Measurements from ENCODE around the gene CCNL2. TPM values are rescaled to one million over a fixed set of nuclear protein-coding genes. Genes with fewer than 3 reads are reported as not detected.
A peak's percentile ranks its signal among the peaks of the same experiment; 100 is the strongest.
"Not testable (repeated sequence)": the region's sequence is repeated elsewhere in the genome, so short reads cannot be mapped to it uniquely, and the experiment has no call there.

The CCNL2 gene
- total RNA-seq, 1 experiment from 2014 or later, result 79.0 TPM

DNA sequence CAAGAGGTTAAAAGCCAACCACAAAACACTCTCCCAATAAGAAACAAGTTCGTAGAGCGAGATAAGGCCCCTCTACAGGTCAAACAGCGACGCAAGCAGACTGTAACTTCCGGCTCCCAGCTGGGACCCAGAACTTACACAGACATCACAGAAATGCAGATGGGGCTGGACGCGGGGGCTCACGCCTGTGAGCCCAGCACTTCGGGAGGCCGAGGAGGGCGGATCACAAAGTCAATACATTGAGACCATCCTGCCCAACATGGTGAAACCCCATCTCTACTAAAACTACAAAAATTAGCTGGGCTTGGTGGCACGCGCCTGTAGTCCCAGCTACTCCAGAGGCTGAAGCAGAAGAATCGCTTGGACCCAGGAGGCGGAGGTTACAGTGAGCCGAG lies 11.1 kb downstream of the CCNL2 start:
- no peak for DNase-seq (ENCODE audit: low read depth in 1 of 2, low spot score in 2 of 2)
- H3K9me3 ChIP-seq (replicated peaks), result no peaks in the 10 kb centered on the region
- H3K4me1 ChIP-seq (replicated peaks), result no peaks in the 10 kb centered on the region
- no peak overlapping the region for H3K27ac ChIP-seq
- no peak overlapping the region for H3K4me3 ChIP-seq
- peaks cover 84% of the 10 kb centered on the region for H3K36me3 ChIP-seq
- H3K27me3 ChIP-seq (replicated peaks), result no peaks in the 10 kb centered on the region

DNA sequence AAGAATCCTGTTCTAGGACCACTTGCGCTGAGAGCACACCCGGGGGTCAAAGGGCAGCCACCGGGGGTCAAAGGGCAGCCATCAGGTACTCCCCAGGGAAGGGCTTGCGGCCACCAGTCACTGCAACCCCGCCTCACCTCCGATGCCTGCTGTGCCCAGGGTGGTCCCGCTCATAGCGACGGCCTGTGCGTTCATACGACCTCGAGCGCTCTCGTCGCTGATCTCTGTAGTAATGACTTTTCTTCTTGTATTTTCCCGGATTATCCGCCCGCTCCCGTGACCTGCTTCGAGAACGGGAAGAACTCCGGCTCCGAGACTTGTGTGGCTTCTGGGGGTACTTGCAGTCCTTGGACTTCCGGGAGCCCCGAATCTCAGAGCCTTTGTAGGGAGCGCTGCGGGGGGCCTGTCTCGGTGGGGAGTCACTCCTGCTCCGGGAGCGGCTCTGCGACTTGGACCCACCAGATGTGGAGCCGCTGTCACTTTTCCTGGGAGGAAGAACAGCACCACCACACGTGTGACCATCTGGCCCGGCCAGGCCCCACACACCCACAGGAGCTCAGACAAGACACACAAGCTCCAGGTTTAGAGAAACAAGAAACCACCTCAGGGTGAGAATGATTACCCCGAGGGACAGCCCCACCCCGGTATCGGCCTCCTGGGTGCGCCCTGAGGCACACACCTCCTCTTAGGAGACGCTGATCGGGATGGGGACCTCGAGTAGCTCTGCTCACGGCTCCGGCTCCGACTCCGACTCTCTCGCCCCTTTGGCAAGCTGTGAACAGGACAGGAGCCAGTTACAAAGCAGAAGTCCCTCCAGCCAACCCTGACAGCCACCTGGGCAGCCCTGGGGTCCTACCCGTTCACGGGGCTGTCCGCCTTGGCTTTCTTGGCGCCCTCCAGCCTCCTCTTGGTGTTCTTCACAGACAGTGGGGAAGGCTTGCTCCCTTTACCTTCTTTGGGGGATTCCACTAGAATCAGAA lies 11.7 kb downstream of the CCNL2 start:
- Histone ChIP-seq H3K36me3 (peaks cover 77% of the 10 kb centered on the region), H3K27me3 (replicated peaks) (no peaks in the 10 kb centered on the region), H3K9me3 (replicated peaks) (no peaks in the 10 kb centered on the region), H3K4me1 (replicated peaks) (no peaks in the 10 kb centered on the region), H3K4me3 (no peak overlapping the region), H3K27ac (no peak overlapping the region)
- DNase-seq (ENCODE audit: low read depth in 1 of 2, low spot score in 2 of 2), result no peak

DNA sequence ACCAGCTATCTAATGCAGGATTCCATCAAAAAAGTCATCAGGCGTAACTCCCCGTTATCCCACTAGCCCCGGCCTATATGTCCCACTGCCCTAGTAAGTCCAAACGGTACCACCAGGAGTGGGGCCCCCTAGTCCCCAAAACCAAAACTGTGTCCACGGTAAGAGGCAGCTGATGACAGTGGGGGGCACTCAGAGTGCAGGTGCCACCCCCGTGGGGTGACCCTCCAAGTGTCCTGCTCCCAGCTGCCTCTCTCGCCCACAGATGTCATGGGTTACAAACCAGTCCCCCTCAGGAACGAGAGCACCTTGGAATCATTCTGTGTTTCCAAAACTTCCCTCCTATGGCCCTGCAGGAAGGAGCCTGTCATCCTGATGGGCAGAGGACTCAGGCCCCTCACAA lies 13.2 kb downstream of the CCNL2 start:
- no peak for DNase-seq (ENCODE audit: low read depth in 1 of 2, low spot score in 2 of 2)
- peaks cover 71% of the 10 kb centered on the region for H3K36me3 ChIP-seq
- H3K27ac ChIP-seq, result no peak overlapping the region
- H3K27me3 ChIP-seq (replicated peaks), result no peaks in the 10 kb centered on the region
- no peaks in the 10 kb centered on the region for H3K9me3 ChIP-seq (replicated peaks)
- H3K4me3 ChIP-seq, result no peak overlapping the region
- no peaks in the 10 kb centered on the region for H3K4me1 ChIP-seq (replicated peaks)

DNA sequence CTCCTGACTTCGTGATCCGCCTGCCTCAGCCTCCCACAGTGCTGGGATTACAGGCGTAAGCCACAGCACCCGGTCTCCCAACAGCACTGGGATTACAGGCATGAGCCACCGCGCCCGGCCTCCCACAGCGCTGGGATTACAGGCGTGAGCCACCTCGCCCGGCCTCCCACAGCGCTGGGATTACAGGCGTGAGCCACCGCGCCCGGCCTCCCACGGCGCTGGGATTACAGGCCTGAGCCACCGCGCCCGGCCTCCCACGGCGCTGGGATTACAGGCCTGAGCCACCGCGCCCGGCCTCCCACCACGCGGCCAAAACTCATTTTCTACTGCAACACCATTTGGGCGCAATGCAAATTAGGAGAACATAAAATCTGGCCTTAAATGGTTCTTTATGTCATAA lies 13.8 kb downstream of the CCNL2 start:
- not testable (repeated sequence) for DNase-seq (ENCODE audit: low read depth in 1 of 2, low spot score in 2 of 2); H3K4me3 ChIP-seq; H3K4me1 ChIP-seq (replicated peaks); H3K27me3 ChIP-seq (replicated peaks); H3K27ac ChIP-seq; H3K9me3 ChIP-seq (replicated peaks)
- peaks cover 66% of the 10 kb centered on the region for H3K36me3 ChIP-seq

DNA sequence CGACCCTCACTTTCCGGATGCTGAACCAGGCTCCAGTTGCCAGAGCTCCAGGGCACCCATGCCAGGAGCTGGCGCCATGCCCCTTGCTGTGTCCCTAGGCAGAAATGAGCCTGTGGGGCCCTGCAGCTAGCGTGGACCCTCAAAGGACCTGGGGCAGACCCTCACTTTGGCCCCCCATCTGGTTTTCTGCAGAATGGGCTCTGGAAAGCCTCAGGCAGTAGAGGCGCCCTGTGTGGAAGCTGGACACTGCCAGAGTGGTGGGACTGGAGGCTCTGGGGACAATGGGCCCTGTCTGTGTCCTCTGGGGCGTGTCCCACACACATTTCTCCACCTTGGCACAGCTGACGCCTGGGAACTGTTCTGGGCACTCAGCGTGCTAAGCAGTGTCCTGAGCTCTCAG lies 17.8 kb downstream of the CCNL2 start:
- no peak overlapping the region for H3K4me3 ChIP-seq
- H3K4me1 ChIP-seq (replicated peaks), result no peaks in the 10 kb centered on the region
- H3K27ac ChIP-seq, result no peak overlapping the region
- no peaks in the 10 kb centered on the region for H3K9me3 ChIP-seq (replicated peaks)
- DNase-seq (ENCODE audit: low read depth in 1 of 2, low spot score in 2 of 2), result no peak
- no peaks in the 10 kb centered on the region for H3K27me3 ChIP-seq (replicated peaks)
- peaks cover 30% of the 10 kb centered on the region for H3K36me3 ChIP-seq

DNA sequence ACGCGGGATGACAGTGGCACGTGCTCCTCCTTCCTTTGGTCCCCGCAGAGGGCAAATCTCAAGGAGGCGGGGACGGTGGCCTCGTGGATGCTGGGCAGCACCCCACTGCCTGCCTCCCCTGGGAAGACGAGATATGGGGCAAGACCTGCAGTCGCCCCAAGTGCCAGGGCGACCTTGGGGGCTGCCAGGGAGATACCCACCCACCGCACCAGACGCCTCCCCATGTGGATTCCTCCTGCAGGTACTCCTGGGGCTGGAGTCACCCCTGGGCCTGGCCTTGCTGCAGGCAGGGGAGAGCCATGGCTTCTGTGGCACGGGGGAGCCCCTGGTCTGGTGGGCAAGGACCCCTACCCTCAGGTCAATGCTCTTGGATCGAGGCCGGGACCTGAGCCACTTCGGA lies 18.3 kb downstream of the CCNL2 start:
- no peak for DNase-seq (ENCODE audit: low read depth in 1 of 2, low spot score in 2 of 2)
- Histone ChIP-seq H3K27me3 (replicated peaks) (no peaks in the 10 kb centered on the region), H3K36me3 (peaks cover 30% of the 10 kb centered on the region), H3K27ac (no peak overlapping the region), H3K4me1 (replicated peaks) (peaks cover 3% of the 10 kb centered on the region), H3K9me3 (replicated peaks) (no peaks in the 10 kb centered on the region), H3K4me3 (no peak overlapping the region)

DNA sequence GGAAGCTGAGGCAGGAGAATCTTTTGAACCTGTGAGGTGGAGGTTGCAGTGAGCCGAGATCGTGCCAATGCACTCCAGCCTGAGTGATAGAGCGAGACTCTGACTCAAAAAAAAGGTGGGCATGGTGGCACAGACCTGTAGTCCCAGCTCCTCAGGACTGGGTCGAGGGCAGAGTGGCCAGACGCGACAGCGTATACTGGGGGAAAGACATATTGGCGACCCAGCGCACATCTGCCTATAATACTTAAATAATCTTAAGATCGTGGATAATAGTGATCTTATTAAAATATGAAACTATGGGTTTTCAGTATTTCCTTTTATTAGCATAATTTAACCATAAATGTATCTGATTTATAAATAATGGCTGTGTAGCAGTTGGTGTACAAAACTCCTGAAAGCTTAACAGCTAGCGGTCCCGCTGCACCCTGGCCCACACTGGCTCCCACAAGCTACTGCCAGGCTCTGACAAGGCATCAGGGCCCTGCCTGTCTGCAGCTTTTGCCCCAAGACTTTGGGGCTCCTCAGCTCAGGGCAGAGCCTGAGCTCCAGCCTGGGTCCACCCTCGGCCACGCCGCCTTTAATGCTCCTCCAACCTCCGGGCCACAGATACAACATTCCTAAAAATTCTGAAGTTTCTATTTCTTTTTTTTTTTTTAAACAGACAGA lies 21.5 kb downstream of the CCNL2 start:
- Histone ChIP-seq H3K4me3 (no peak overlapping the region), H3K27me3 (replicated peaks) (no peaks in the 10 kb centered on the region), H3K27ac (no peak overlapping the region), H3K36me3 (peaks cover 45% of the 10 kb centered on the region), H3K4me1 (replicated peaks) (peaks cover 22% of the 10 kb centered on the region), H3K9me3 (replicated peaks) (no peaks in the 10 kb centered on the region)
- DNase-seq (ENCODE audit: low read depth in 1 of 2, low spot score in 2 of 2), result no peak

DNA sequence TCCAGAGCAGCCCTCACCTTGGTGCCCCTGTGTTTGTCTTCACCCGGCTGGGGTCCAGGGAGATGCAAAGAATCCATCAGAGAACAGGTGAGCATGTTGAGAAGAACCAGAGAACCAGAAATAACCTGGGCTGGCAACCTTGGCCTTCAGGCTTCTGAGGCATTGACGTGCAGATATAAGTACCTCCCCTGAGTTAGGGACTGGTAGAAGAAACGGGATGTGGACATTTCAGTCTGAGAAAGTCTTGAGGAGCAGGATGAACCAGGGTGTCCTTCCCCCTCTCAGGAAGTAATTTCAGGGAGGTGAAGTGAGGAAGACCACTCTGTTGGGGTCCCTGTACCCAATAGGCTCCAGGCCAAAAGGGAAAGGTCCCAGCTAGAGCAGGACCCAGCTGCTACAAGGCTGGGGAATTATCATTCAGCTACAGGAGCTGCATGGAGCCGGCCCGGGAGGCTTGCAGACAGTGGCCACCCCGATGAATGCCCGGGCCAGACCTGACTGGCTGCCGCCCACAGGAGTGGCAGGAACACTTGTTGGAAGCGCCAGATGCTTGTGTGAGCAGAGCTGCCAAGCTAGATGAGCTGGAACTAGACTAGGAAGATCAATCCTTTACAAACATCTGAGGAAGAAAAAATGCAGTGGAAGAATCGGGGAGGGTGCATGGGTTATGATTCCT lies 22.4 kb downstream of the CCNL2 start:
- DNase-seq (ENCODE audit: low read depth in 1 of 2, low spot score in 2 of 2), result no peak
- H3K27me3 ChIP-seq (replicated peaks), result no peaks in the 10 kb centered on the region
- no peaks in the 10 kb centered on the region for H3K9me3 ChIP-seq (replicated peaks)
- no peak overlapping the region for H3K27ac ChIP-seq
- peaks cover 52% of the 10 kb centered on the region for H3K36me3 ChIP-seq
- no peak overlapping the region for H3K4me3 ChIP-seq
- H3K4me1 ChIP-seq (replicated peaks), result peaks cover 32% of the 10 kb centered on the region

DNA sequence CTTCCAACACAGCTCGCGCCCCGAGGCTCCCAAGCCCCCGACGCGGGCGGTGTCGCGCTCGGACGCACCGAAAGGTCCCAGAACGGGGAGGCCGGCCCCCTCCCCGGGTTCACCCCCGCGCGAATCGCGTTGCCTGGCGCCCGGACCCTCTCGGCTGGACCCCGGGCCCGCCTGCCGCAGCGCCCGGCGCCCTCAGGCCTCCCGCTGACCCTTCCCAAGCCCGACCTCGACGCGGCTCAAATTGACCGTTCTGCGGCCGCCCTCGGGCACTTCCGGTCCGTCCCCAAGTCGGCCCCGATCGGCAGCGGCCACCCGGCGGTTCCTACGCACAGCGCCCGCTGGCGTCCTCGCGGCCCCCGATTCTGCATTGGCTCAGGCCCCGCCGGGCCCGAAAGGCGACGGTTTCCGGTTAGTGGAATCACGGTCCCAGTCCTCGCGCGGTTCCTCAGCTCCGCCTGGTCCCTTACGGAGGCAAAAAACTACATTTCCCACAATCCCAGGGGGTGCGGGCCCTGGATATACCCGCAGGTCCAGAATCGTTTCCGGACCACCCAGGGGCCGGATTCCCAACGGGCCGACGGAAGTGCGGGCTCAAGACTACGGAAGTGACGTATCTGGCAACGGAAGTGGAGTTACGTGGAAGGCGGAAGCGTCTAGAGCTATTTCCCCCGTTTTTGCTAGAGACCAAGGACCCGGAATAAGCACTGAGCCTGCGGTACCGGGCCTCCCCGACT lies 24.0 kb downstream of the CCNL2 start, which contains the start of gene AURKAIP1:
AURKAIP1 (minus strand) TSS at position 279 of the 734 bp plus-strand sequence. CDS start 451 bp downstream, outside the sequence.
- H3K4me1 ChIP-seq (replicated peaks), result peaks cover 36% of the 10 kb centered on the region
- peaks cover 54% of the 10 kb centered on the region for H3K36me3 ChIP-seq
- peak within 1 kb of the TSS; percentile 86 for H3K27ac ChIP-seq
- peak within 1 kb of the TSS; percentile 88 for H3K4me3 ChIP-seq
- H3K27me3 ChIP-seq (replicated peaks), result no peaks in the 10 kb centered on the region
- no peaks in the 10 kb centered on the region for H3K9me3 ChIP-seq (replicated peaks)
- DNase-seq (ENCODE audit: low read depth in 1 of 2, low spot score in 2 of 2), result peak; percentile 98 to 100

DNA sequence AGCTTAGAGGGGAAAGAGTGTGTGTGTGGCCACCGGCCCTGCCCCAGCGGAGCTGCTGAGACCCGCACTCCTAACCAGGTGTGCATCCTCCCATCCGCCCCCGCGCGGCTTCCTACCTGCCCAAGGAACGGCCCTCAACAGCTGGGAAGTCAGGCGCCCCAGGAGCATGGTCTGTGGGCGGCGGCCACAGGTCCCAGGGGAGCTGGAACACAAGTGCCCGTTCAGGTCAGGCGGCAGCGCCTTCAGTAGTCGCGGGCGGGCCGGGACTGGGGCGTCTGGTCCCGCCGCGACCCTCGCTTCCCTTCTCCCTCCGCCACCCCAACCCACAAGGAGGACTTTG lies 24.6 kb downstream of the CCNL2 start:
- H3K27me3 ChIP-seq (replicated peaks), result no peaks in the 10 kb centered on the region
- H3K36me3 ChIP-seq, result peaks cover 54% of the 10 kb centered on the region
- DNase-seq (ENCODE audit: low read depth in 1 of 2, low spot score in 2 of 2), result no peak
- H3K9me3 ChIP-seq (replicated peaks), result no peaks in the 10 kb centered on the region
- H3K4me3 ChIP-seq, result peak overlapping the region; percentile 88
- peak overlapping the region; percentile 86 for H3K27ac ChIP-seq
- H3K4me1 ChIP-seq (replicated peaks), result peaks cover 36% of the 10 kb centered on the region

DNA sequence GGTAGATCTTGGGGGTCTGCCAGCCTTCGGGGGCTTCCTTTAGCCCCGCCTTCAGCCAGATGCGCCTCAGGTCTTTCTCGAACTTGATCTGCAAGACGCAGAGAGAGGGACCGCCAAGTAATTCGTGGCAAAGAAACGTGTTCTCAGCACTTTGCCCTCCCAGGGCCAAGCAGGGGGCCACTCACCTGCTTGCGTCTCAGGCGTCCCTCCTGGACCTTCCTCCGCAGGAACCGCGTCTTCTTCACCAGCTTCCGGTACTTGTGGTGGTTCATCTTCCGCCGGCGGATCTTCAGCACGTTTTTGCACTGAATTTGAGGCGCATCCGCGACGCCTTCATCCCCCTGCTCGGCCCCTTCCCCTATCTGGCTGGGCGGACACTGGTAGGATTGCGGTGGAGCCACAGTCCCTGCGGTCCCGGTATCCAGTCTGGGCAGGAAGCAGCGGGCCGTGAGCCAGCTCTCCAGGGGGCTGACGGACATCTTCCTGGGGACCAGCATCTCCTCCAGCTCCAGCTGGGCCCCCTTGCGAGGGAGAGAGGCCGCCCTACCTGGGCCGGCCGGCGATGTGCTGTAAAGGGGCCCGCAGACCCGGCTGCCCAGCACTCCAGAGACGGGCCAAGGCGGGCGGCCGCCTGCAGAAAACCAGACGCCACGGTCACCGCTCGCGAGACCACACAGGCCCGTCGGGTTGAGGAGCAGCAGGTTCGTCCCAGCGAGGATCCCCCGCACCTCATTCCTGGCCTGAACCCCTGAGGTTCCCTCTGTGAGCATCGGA lies 25.1 kb downstream of the CCNL2 start:
- peak overlapping the region; percentile 86 for H3K27ac ChIP-seq
- H3K36me3 ChIP-seq, result peaks cover 54% of the 10 kb centered on the region
- no peaks in the 10 kb centered on the region for H3K9me3 ChIP-seq (replicated peaks)
- H3K27me3 ChIP-seq (replicated peaks), result no peaks in the 10 kb centered on the region
- peak overlapping the region; percentile 88 for H3K4me3 ChIP-seq
- DNase-seq (ENCODE audit: low read depth in 1 of 2, low spot score in 2 of 2), result no peak
- H3K4me1 ChIP-seq (replicated peaks), result peaks cover 36% of the 10 kb centered on the region

DNA sequence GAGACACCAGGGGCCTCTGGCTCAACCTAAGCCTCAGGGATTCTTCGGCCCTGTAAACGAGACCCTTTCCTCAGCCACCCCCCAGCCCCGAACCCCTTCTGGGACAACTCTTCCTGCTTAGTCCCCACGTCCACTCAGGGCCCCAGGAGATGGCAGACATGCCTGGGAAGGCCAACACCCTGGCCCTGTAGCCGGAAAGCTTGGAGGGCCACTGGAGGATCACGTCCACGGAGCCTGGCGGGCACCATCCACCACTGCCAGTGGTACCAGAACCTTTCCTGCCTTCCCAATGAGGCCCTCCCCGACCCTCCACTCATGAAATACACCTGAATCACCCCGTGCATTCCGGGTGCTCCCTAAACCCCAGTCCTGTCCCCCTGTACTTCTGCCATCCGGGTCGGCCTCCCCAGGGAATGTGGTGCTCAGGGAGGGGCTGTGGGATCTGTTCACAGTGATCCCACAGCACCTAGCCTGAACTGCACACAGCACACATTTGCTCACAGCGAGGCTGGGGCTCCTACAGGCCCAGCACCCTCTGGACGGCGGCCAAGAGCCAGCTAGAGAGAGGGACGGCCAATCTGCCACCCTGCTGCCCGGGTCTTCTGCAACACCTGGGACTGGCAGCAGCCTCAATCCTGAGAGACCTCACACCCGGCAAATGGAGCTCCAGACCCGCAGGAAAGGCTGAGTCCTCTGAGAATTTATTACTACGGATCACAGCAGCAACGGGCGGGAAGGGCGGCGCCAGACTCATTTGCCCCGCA lies 25.9 kb downstream of the CCNL2 start:
- Histone ChIP-seq H3K4me3 (peak overlapping the region; percentile 88; the same call in 1 of the 2 replicates), H3K36me3 (peaks cover 54% of the 10 kb centered on the region), H3K4me1 (replicated peaks) (peaks cover 36% of the 10 kb centered on the region)

More for the DNA sequence above, 25.9 kb downstream of the CCNL2 start:
- Histone ChIP-seq H3K27me3 (replicated peaks) (no peaks in the 10 kb centered on the region), H3K9me3 (replicated peaks) (no peaks in the 10 kb centered on the region), H3K27ac (no peak overlapping the region)
- no peak for DNase-seq (ENCODE audit: low read depth in 1 of 2, low spot score in 2 of 2)
